Right lobe of liver (tissue), 4 donors: ENCODE results near the gene PLAGL2.

ENCODE experiments used
- CTCF ChIP-seq, 4 donors: fragments of 200-600 bp in 3 of 4; fragments of 450-650 bp in 1 of 4; IDR thresholded peaks; one replicate each; pipeline versions ENCODE4 v1.5.1 to v1.8.0; 2016 to 2022; ENCODE audit warnings: antibody characterized with exemption in 4 of 4, mild to moderate bottlenecking in 2 of 4
- POLR2A ChIP-seq: fragments of 450-650 bp; IDR thresholded peaks from one replicate; pipeline ENCODE4 v1.6.1; 2017; ENCODE audit warnings: antibody characterized with exemption, mild to moderate bottlenecking
- donor health status: DM: no; HTN: no; CAD: no.
- donor health status: DM: no; HTN: no; CAD: no.
- donor health status: DM: no; HTN: yes; CAD: no.

DNA sequence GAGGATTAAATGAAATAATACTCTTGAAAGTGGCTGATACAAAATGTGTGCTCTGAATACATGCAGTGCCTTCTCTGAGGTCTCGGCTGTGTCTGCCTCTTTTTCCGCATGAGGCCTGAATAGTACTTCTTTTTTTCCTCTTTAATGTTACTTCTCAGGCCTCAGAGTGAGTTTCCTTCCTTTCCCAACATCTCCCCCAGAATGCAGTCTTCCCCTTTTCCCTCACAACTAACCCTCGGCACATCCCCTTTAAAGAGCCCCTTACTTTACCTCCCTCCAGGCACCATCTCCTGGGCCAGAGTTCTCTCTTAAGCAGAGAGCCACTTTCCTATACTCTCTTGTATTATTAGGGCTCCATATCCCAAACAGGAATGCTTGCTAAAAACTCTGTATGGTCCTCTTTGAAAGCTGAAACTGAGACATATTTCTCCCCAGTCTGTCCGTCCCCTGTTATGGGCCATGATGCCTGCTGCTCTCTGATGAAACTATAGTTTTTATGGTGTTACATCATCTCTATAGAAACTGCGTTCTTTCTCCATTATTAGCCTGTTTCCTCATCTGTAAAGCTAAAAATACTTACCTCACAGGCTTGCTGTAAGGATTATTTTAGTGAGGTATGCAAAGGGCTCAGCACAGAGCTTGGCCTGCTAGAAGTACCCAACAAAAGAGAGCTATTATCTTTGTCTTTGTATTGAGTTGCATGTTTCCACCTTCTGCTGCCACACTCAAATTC, 2.3 kb downstream of the PLAGL2 start:
- TF ChIP-seq CTCF (IDR thresholded peaks at IDR 0.05) (no peak), POLR2A (no peak)
